ENCODE measurements around the gene GCNA. TPM values are rescaled to one million over a fixed set of nuclear protein-coding genes. Genes with fewer than 3 reads are reported as not detected.
"Not testable (repeated sequence)": the region's sequence is repeated elsewhere in the genome, so short reads cannot be mapped to it uniquely, and the experiment has no call there.

Gene GCNA
- total and polyA plus RNA-seq, 2 experiments from 2014 or later = 0.38 to 5.2 TPM

- Histone ChIP-seq H3K4me1 (ENCODE audit: low read depth) (no peaks in the 10 kb centered on the region), H3K36me3 (peaks cover 64% of the 10 kb centered on the region), H3K27ac (no peak overlapping the region), H3K27me3 (no peaks in the 10 kb centered on the region), H3K9me3 (ENCODE audit: low read depth) (peaks cover 2% of the 10 kb centered on the region), H3K4me3 (no peak overlapping the region)
- no peak for DNase-seq (ENCODE audit: low read depth in 1 of 2, low spot score in 1 of 2)
- no peak for TF ChIP-seq CTCF (IDR thresholded peaks at IDR 0.05; ENCODE audit: low read depth, low read length)
Measured at GRCh38 chrX:71563921-71564320, 14.3 kb upstream of the GCNA start.

- TF ChIP-seq CTCF (IDR thresholded peaks at IDR 0.05; ENCODE audit: low read depth, low read length) = no peak
- no peaks in the 10 kb centered on the region for H3K27me3 ChIP-seq
- peaks cover 2% of the 10 kb centered on the region for H3K9me3 ChIP-seq (ENCODE audit: low read depth)
- no peak for DNase-seq (ENCODE audit: low read depth in 1 of 2, low spot score in 1 of 2)
- H3K4me3 ChIP-seq = no peak overlapping the region
- H3K36me3 ChIP-seq = peaks cover 53% of the 10 kb centered on the region
- no peak overlapping the region for H3K27ac ChIP-seq
- no peaks in the 10 kb centered on the region for H3K4me1 ChIP-seq (ENCODE audit: low read depth)
Measured at GRCh38 chrX:71565474-71566041, 12.7 kb upstream of the GCNA start.

- peak in 1 of 2 donors; percentile 3 for DNase-seq (ENCODE audit: low read depth in 1 of 2, low spot score in 1 of 2)
- not testable (repeated sequence) for H3K9me3 ChIP-seq (ENCODE audit: low read depth); H3K4me1 ChIP-seq (ENCODE audit: low read depth); H3K27me3 ChIP-seq; H3K4me3 ChIP-seq; H3K27ac ChIP-seq
- peaks cover 45% of the 10 kb centered on the region for H3K36me3 ChIP-seq
Measured at GRCh38 chrX:71571390-71571789, 6.8 kb upstream of the GCNA start.

- peaks cover 26% of the 10 kb centered on the region for H3K36me3 ChIP-seq
- DNase-seq (ENCODE audit: low read depth in 1 of 2, low spot score in 1 of 2) = no peak
- no peak overlapping the region for H3K27ac ChIP-seq
- no peaks in the 10 kb centered on the region for H3K4me1 ChIP-seq (ENCODE audit: low read depth)
- H3K9me3 ChIP-seq (ENCODE audit: low read depth) = no peaks in the 10 kb centered on the region
- no peaks in the 10 kb centered on the region for H3K27me3 ChIP-seq
- TF ChIP-seq CTCF (IDR thresholded peaks at IDR 0.05; ENCODE audit: low read depth, low read length) = no peak
- no peak overlapping the region for H3K4me3 ChIP-seq
Measured at GRCh38 chrX:71573590-71573989, 4.6 kb upstream of the GCNA start.

- no peak for TF ChIP-seq CTCF (IDR thresholded peaks at IDR 0.05; ENCODE audit: low read depth, low read length)
- no peaks in the 10 kb centered on the region for H3K9me3 ChIP-seq (ENCODE audit: low read depth)
- no peak overlapping the region for H3K4me3 ChIP-seq
- H3K27ac ChIP-seq = no peak overlapping the region
- H3K4me1 ChIP-seq (ENCODE audit: low read depth) = no peaks in the 10 kb centered on the region
- H3K27me3 ChIP-seq = no peaks in the 10 kb centered on the region
- DNase-seq (ENCODE audit: low read depth in 1 of 2, low spot score in 1 of 2) = peak in 1 of 2 donors; percentile 3
- H3K36me3 ChIP-seq = peaks cover 20% of the 10 kb centered on the region
Measured at GRCh38 chrX:71577682-71578081, 555 bp upstream of the GCNA start.

- Histone ChIP-seq H3K9me3 (ENCODE audit: low read depth) (no peaks in the 10 kb centered on the region), H3K36me3 (peaks cover 10% of the 10 kb centered on the region), H3K27ac (peak overlapping the region; percentile 17), H3K27me3 (no peaks in the 10 kb centered on the region), H3K4me1 (ENCODE audit: low read depth) (no peaks in the 10 kb centered on the region), H3K4me3 (no peak overlapping the region)
- no peak for DNase-seq (ENCODE audit: low read depth in 1 of 2, low spot score in 1 of 2)
- no peak for TF ChIP-seq CTCF (IDR thresholded peaks at IDR 0.05; ENCODE audit: low read depth, low read length)
Measured at GRCh38 chrX:71579136-71579989, 1.1 kb downstream of the GCNA start.
